A673 (cell line): ENCODE measurements around the gene OR51B2. TPM values are rescaled to one million over a fixed set of nuclear protein-coding genes. Genes with fewer than 3 reads are reported as not detected.

Experiments
- BruUV-seq: library from RNA; stranded (reverse); fragments of 400-500 nt; replicated peaks from 2 replicates; lab custom pipeline; 2021; lab: Mats Ljungman, UMichigan
- CTCF ChIA-PET: fragments of 300-600 bp; sonication (Branson Sonifier 250); formaldehyde crosslinking; loops from one replicate; lab custom pipeline; 2022; ENCODE audit warnings: antibody characterized with exemption; lab: Charles Lee
- POLR2A ChIA-PET: fragments of 300-600 bp; sonication (Branson Sonifier 250); formaldehyde crosslinking; loops from one replicate; lab custom pipeline; 2022; ENCODE audit warnings: antibody characterized with exemption; ENCODE audit not compliant: low non-redundant PET; lab: Charles Lee
- DNase-seq: peaks from one replicate; pipeline ENCODE4 v3.0.0-alpha.2; 2015; ENCODE audit warnings: low spot score
- H3K27ac ChIP-seq: fragments of 200-600 bp; sonication (generic); 2 replicates; pipeline ENCODE4 v1.5.1; 2016; ENCODE audit warnings: mixed run types, low read depth, mild to moderate bottlenecking, mixed read lengths, antibody characterized with exemption, low read length; ENCODE audit not compliant: poor library complexity, severe bottlenecking
- H3K27me3 ChIP-seq: fragments of 200-600 bp; sonication (generic); replicated peaks from 2 replicates; pipeline ENCODE4 v1.6.1; 2017; ENCODE audit warnings: mixed run types, low read depth, mild to moderate bottlenecking, mixed read lengths, antibody characterized with exemption, low read length; ENCODE audit not compliant: insufficient read depth, poor library complexity
- H3K36me3 ChIP-seq: fragments of 200-600 bp; sonication (generic); 2 replicates; pipeline ENCODE4 v1.6.1; 2016; ENCODE audit warnings: mixed run types, mild to moderate bottlenecking, mixed read lengths, antibody characterized with exemption, low read length; ENCODE audit not compliant: insufficient read depth, poor library complexity, severe bottlenecking
- H3K4me1 ChIP-seq: fragments of 200-600 bp; sonication (generic); 2 replicates; pipeline ENCODE4 v1.6.1; 2017; ENCODE audit warnings: mixed run types, mild to moderate bottlenecking, mixed read lengths, antibody characterized with exemption, low read length; ENCODE audit not compliant: insufficient read depth, poor library complexity, severe bottlenecking
- H3K4me3 ChIP-seq: fragments of 200-600 bp; sonication (generic); 2 replicates; pipeline ENCODE4 v1.5.1; 2016; ENCODE audit warnings: low read depth, mixed run types, mild to moderate bottlenecking, mixed read lengths, low read length; ENCODE audit not compliant: poor library complexity, severe bottlenecking
- H3K9me3 ChIP-seq: fragments of 200-600 bp; sonication (generic); 2 replicates; pipeline ENCODE4 v1.6.1; 2016; ENCODE audit warnings: mixed run types, low read depth, mild to moderate bottlenecking, mixed read lengths, antibody characterized with exemption, low read length; ENCODE audit not compliant: poor library complexity, severe bottlenecking
- EZH2 ChIP-seq: fragments of 200-600 bp; sonication (generic); IDR thresholded peaks from 2 replicates; pipeline ENCODE4 v1.6.1; 2017; ENCODE audit warnings: borderline replicate concordance, low read depth, mild to moderate bottlenecking, mixed read lengths, antibody characterized with exemption, low read length; ENCODE audit not compliant: poor library complexity, severe bottlenecking
- intact Hi-C: fragments of 100-400 bp; cut with micrococcal nuclease; formaldehyde crosslinking; loops from one replicate; pipeline ENCODE4 v1.10.0; 2022; ENCODE audit not compliant: unreplicated experiment
- total RNA-seq: library from RNA; stranded (reverse); gene quantifications from 2 replicates; pipeline ENCODE4 v1.2.3, GENCODE V29; 2021
- TF ChIP-seq, protein P1 (sequence below): fragments of 300-800, 200-600 bp; sonication (generic); conservative IDR thresholded peaks from 2 replicates; pipeline ENCODE4 v1.5.1; 2017; ENCODE audit warnings: low read depth, mild to moderate bottlenecking, antibody characterized with exemption, low read length, moderate library complexity, mixed read lengths

OR51B2 gene
- total RNA-seq, 1 experiment from 2014 or later, result not detected

DNA sequence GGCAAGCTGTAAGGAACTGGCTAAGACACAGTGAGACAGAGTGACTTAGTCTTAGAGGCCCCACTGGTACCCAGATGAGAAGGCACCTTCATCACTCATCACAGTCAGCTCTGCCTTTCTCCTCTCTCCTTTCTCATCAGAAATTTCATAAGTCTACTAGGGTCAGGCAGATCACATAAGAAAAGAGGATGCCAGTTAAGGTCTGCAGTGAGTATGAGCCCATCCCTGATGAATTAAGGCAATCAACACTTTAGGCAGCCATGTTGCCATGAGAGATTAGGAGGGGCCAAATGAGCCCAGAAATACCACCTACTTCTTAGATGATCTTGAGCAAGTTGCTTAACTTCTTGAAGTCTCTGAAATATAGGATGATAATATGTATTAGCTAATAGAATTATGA is 42.5 kb downstream of the OR51B2 start:
- POLR2A ChIA-PET, result no interaction called here
- H3K4me1 ChIP-seq, result no peaks in the 10 kb centered on the region
- intact Hi-C loops, result no loop called here
- no peak for DNase-seq
- no peaks in the 10 kb centered on the region for H3K36me3 ChIP-seq
- CTCF ChIA-PET, result no interaction called here
- H3K4me3 ChIP-seq, result no peak overlapping the region
- no peaks in the 10 kb centered on the region for H3K27me3 ChIP-seq
- no TSS peak for BruUV-seq
- no peaks in the 10 kb centered on the region for H3K9me3 ChIP-seq
- TF ChIP-seq, protein P1, sequence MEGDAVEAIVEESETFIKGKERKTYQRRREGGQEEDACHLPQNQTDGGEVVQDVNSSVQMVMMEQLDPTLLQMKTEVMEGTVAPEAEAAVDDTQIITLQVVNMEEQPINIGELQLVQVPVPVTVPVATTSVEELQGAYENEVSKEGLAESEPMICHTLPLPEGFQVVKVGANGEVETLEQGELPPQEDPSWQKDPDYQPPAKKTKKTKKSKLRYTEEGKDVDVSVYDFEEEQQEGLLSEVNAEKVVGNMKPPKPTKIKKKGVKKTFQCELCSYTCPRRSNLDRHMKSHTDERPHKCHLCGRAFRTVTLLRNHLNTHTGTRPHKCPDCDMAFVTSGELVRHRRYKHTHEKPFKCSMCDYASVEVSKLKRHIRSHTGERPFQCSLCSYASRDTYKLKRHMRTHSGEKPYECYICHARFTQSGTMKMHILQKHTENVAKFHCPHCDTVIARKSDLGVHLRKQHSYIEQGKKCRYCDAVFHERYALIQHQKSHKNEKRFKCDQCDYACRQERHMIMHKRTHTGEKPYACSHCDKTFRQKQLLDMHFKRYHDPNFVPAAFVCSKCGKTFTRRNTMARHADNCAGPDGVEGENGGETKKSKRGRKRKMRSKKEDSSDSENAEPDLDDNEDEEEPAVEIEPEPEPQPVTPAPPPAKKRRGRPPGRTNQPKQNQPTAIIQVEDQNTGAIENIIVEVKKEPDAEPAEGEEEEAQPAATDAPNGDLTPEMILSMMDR, result no peak
- no peak for TF ChIP-seq EZH2
- H3K27ac ChIP-seq, result no peak overlapping the region

DNA sequence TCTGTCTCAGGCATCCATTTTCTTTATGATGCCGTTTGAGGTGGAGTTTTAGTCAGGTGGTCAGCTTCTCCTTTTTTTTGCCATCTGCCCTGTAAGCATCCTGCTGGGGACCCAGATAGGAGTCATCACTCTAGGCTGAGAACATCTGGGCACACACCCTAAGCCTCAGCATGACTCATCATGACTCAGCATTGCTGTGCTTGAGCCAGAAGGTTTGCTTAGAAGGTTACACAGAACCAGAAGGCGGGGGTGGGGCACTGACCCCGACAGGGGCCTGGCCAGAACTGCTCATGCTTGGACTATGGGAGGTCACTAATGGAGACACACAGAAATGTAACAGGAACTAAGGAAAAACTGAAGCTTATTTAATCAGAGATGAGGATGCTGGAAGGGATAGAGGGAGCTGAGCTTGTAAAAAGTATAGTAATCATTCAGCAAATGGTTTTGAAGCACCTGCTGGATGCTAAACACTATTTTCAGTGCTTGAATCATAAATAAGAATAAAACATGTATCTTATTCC is 43.5 kb downstream of the OR51B2 start:
- H3K4me3 ChIP-seq, result no peak overlapping the region
- no peaks in the 10 kb centered on the region for H3K4me1 ChIP-seq
- intact Hi-C loops, result no loop called here
- CTCF ChIA-PET, result no interaction called here
- POLR2A ChIA-PET, result no interaction called here
- no TSS peak for BruUV-seq
- H3K9me3 ChIP-seq, result no peaks in the 10 kb centered on the region
- TF ChIP-seq EZH2, result no peak
- TF ChIP-seq, protein P1, result no peak
- H3K36me3 ChIP-seq, result no peaks in the 10 kb centered on the region
- peak; percentile 35 for DNase-seq
- H3K27ac ChIP-seq, result no peak overlapping the region
- no peaks in the 10 kb centered on the region for H3K27me3 ChIP-seq

DNA sequence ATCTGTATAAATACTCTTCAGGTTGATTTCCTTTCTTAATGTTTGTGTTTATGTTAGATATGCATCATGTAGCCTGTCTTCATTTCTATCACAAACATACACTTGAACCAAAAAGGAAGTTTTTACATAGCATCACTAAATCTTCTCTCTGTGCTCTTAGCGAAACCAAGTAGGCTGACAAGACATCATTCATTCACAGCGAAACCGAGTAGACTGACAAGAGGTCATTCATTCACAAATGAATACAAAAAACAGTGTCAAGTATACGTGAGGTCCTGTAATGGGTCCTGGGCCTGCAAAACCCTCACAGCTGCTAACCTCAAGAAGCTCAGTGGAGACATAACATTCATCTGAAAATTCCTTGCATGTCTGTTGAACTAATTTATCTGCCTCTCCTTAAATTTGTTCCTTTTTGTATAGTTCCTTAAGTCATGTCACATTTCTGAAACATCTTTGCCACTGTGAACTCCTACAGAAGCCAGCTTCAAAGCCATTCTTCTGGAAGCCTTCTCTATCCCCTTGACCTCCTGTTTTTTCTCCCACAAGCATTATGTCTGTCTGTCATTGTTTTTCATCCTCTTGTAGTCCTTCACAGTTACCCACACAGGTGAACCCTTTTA is 44.5 kb downstream of the OR51B2 start:
- no peak overlapping the region for H3K27ac ChIP-seq
- no TSS peak for BruUV-seq
- H3K36me3 ChIP-seq, result no peaks in the 10 kb centered on the region
- no peaks in the 10 kb centered on the region for H3K27me3 ChIP-seq
- no peaks in the 10 kb centered on the region for H3K4me1 ChIP-seq
- no peak for TF ChIP-seq EZH2
- TF ChIP-seq, protein P1, result no peak
- intact Hi-C loops, result no loop called here
- POLR2A ChIA-PET, result no interaction called here
- no peaks in the 10 kb centered on the region for H3K9me3 ChIP-seq
- DNase-seq, result no peak
- CTCF ChIA-PET, result no interaction called here
- no peak overlapping the region for H3K4me3 ChIP-seq
